DMS153 (cell line): ENCODE data around the gene UGT1A5.
"Not testable (repeated sequence)": the region's sequence is repeated elsewhere in the genome, so short reads cannot be mapped to it uniquely, and the experiment has no call there.

Source experiments
- DNase-seq: peaks from one replicate; lab custom pipeline; 2025; lab: John Stamatoyannopoulos, UW

Gene UGT1A5

GRCh38 chr2:233746475-233747282 lies 34.0 kb downstream of the UGT1A5 start:
- DNase-seq, result no peak

DNA sequence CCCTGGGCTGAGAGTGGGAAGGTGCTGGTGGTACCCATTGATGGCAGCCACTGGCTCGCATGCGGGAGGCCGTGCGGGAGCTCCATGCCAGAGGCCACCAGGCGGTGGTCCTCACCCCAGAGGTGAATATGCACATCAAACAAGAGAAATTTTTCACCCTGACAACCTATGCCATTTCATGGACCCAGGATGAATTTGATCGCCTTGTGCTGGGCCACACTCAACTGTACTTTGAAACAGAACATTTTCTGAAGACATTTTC lies 34.5 kb downstream of the UGT1A5 start:
- no peak for DNase-seq

GRCh38 chr2:233750689-233751088 lies 38.0 kb downstream of the UGT1A5 start:
- DNase-seq, result not testable (repeated sequence)

- not testable (repeated sequence) for DNase-seq
Observed at GRCh38 chr2:233751212-233752009, 38.7 kb downstream of the UGT1A5 start.

- DNase-seq, result no peak
Observed at GRCh38 chr2:233754872-233755611, 42.3 kb downstream of the UGT1A5 start.

DNA sequence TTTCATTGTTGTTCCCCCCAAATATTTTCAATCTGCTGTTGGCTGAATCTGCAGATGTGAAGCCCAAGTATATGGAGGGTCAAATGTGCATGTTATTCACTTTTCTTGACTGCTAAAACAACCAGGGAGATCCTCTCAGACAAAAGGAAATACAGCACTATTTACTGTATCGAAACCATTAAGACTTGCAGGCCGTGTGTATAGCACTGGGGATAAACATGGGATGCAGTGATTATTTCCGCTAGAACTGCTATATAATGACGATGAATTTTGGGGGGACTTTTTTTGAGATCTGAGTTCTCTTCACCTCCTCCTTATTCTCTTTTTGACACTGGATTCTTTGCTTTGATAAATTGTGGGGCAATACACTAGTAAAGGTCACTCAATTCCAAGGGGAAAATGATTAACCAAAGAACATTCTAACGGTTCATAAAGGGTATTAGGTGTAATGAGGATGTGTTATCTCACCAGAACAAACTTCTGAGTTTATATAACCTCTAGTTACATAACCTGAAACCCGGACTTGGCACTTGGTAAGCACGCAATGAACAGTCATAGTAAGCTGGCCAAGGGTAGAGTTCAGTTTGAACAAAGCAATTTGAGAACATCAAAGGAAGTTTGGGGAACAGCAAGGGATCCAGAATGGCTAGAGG lies 43.8 kb downstream of the UGT1A5 start:
- DNase-seq, result no peak

DNA sequence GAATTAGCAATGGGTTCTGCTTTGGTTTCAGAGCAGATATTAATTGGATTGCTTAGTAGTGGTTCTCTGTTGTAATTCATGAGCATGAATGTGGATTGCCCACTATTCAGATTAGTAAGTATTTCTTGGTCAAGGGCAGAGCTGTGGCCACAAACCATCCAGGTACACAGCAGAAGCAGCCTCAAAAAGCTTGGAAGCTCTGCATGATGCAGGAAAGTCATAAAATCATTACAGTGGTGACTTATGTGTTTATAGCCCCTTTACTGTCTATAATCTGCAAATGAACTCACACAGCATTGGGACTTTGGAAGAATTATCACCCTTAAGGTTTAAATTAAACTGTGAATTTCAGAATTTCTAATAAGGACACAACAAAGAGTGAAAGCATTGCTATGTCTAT lies 45.4 kb downstream of the UGT1A5 start:
- DNase-seq, result no peak

GRCh38 chr2:233758849-233759248 lies 46.1 kb downstream of the UGT1A5 start:
- DNase-seq, result no peak

GRCh38 chr2:233760043-233760442 lies 47.3 kb downstream of the UGT1A5 start, which contains the start of gene UGT1A1:
Gene UGT1A1, plus strand, starts transcription at chr2:233760270. Its CDS starts 18 bp downstream, at chr2:233760288.
- no peak for DNase-seq

DNA sequence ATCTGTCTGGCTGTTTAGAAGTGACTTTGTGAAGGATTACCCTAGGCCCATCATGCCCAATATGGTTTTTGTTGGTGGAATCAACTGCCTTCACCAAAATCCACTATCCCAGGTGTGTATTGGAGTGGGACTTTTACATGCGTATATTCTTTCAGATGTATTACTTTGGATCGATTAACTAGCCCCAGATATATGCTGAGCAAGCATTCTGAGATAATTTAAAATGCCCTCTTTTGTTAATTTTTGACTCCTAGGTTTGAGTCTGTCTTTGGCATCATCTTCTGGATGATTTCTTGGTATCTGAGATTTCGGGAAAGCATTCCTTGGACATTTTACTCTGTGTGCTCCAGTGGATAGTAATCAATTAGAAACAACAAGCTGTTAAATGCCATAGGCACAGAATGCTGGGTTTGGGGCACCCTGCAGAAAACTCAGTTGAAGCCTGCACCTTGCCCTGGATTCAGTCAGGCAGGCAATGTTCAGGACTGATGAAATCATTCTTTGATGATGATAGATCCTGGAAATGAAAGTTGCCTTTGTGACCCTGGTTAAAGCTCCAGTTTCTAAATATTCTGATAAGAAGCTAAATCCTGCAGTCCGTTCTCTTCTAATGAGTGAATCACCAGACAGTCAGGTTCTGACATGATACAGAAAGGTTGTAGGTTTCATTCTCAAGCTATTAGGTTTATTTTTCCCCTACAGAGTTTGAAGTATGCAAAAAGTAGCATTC lies 48.5 kb downstream of the UGT1A5 start:
- DNase-seq, result no peak

- DNase-seq, result no peak
Observed at GRCh38 chr2:233764264-233764663, 51.6 kb downstream of the UGT1A5 start.

GRCh38 chr2:233764761-233765160 lies 52.1 kb downstream of the UGT1A5 start:
- DNase-seq, result no peak

DNA sequence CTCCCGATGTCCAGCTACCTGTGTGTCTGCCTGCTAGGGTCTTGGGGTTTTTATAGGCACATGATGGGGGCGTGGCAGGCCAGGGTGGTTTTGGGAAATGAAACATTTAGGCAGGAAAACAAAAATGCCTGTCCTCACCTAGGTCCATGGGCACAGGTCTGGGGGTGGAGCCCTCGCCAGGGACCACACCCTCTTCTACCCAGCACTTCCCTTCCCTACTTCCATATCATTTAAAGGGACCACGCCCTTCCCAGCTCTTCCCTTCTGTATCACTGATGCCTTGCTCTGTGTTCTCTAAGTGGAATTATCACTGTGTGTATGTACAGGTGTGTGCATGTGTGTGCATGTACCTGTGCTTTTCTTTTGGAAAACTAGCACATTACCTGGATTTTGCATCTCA lies 53.7 kb downstream of the UGT1A5 start:
- no peak for DNase-seq

DNA sequence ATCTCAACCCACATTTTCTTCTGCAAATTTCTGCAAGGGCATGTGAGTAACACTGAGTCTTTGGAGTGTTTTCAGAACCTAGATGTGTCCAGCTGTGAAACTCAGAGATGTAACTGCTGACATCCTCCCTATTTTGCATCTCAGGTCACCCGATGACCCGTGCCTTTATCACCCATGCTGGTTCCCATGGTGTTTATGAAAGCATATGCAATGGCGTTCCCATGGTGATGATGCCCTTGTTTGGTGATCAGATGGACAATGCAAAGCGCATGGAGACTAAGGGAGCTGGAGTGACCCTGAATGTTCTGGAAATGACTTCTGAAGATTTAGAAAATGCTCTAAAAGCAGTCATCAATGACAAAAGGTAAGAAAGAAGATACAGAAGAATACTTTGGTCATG lies 55.4 kb downstream of the UGT1A5 start:
- no peak for DNase-seq

GRCh38 chr2:233769260-233769659 lies 56.6 kb downstream of the UGT1A5 start:
- DNase-seq, result no peak

DNA sequence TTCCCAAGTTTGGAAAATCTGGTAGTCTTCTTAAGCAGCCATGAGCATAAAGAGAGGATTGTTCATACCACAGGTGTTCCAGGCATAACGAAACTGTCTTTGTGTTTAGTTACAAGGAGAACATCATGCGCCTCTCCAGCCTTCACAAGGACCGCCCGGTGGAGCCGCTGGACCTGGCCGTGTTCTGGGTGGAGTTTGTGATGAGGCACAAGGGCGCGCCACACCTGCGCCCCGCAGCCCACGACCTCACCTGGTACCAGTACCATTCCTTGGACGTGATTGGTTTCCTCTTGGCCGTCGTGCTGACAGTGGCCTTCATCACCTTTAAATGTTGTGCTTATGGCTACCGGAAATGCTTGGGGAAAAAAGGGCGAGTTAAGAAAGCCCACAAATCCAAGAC lies 59.4 kb downstream of the UGT1A5 start:
- DNase-seq, result no peak

DNA sequence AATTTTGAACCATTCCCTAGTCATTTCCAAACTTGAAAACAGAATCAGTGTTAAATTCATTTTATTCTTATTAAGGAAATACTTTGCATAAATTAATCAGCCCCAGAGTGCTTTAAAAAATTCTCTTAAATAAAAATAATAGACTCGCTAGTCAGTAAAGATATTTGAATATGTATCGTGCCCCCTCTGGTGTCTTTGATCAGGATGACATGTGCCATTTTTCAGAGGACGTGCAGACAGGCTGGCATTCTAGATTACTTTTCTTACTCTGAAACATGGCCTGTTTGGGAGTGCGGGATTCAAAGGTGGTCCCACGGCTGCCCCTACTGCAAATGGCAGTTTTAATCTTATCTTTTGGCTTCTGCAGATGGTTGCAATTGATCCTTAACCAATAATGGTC lies 59.9 kb downstream of the UGT1A5 start:
- DNase-seq, result no peak

DNA sequence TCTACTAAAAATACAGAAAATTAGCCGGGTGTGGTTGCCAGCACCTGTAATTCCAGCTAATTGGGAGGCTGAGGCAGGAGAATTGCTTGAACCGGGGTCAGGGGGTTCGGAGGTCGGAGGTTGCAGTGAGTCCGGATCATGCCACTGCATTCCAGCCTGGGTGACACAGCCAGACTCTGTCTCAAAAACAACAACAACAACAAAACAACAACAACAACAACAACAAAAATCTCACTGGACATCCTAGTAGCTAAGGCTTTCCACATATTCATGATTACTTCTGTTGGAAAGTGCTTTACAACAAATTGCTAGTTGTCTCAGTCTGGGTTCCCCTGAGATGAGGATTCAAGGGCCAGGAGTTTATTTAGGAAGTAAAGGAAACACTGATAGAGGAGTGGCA lies 61.1 kb downstream of the UGT1A5 start:
- no peak for DNase-seq

GRCh38 chr2:233775414-233775813 lies 62.7 kb downstream of the UGT1A5 start:
- DNase-seq, result no peak

DNA sequence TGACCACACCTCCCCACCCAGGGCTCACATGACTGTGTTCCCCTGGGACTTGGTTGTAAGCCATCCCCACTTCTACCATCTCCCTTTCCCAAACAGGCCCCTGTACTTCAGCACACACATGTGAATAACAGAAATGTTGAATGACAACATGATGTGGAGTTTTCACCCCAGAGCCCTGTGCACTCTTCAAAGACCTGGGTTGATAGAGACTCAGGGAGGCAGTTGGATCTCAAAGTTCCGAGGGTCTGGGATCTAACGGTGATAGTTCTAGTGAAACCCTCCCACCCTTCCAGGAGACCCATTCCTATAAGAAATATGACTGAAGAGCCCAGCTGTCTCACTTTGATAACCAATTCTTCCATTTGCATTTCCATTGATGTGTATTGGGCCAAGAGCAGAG lies 65.3 kb downstream of the UGT1A5 start, which contains the start of gene MROH2A:
MROH2A (plus strand) TSS at position 301 of the 400 bp plus-strand sequence. CDS start 1,029 bp downstream, outside the sequence.
- DNase-seq, result no peak

DNA sequence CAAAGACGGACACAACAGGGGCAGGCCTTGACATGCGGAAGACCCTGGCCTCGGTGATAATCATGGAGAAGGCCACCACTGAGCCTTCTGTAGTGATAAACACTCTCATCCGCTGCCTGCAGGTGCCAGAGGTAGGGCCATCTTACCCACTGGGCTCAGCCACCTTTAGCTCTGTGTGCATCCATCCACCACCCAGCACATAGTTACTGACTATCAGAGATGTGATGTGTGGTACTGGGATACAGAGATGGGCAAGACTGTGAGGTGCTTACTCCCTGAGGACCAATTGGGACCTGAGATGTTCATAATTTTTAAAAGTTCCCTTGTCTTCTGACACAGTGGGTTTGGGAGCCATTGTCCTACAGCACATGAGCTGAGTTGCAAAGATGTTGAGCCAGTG lies 67.0 kb downstream of the UGT1A5 start:
- no peak for DNase-seq
